Mucosa of descending colon (tissue), 3 donors: ENCODE data around the gene LDLRAD4. TPM values are rescaled to one million over a fixed set of nuclear protein-coding genes. Genes with fewer than 3 reads are reported as not detected.

Experiments used
- ATAC-seq: fragments of 200-7000 bp; cut with Tn5 transposase; one replicate; pipeline ENCODE4 v1.9.1; 2020; ENCODE audit warnings: mild to moderate bottlenecking, moderate library complexity
- DNase-seq, 3 donors: peaks; one replicate each; pipeline ENCODE4 v3.0.0-alpha.2; 2020
- H3K36me3 ChIP-seq: fragments of 200-600 bp; one replicate; pipeline ENCODE4 v1.8.0; 2021; ENCODE audit warnings: low read depth, mild to moderate bottlenecking
- H3K4me1 ChIP-seq: fragments of 200-600 bp; one replicate; pipeline ENCODE4 v1.8.0; 2021; ENCODE audit warnings: low read depth, mild to moderate bottlenecking
- H3K4me3 ChIP-seq: fragments of 200-600 bp; one replicate; pipeline ENCODE4 v1.8.0; 2021; ENCODE audit warnings: mild to moderate bottlenecking
- H3K9me3 ChIP-seq: fragments of 200-600 bp; one replicate; pipeline ENCODE4 v1.8.0; 2021; ENCODE audit warnings: mild to moderate bottlenecking
- CTCF ChIP-seq: fragments of 200-600 bp; IDR thresholded peaks from one replicate; pipeline ENCODE4 v1.8.0; 2022; ENCODE audit warnings: antibody characterized with exemption, mild to moderate bottlenecking
- intact Hi-C, 2 donors: fragments of 100-400 bp; cut with DNase I in 1 of 2; cut with micrococcal nuclease in 1 of 2; formaldehyde crosslinking; loops; one replicate each; pipeline versions ENCODE4 v1.11.0 to v1.11.1; 2022; cut with DNase I, micrococcal nuclease
- total RNA-seq, 3 donors: library from RNA; stranded (reverse); fragmentation: NEBNext Ultra II Directional in 2 of 3; extraction: Animal tissue kit (Norgen Biotek cat#: 25700) in 2 of 3; gene quantifications; one replicate each; pipeline versions ENCODE4 v1.2.1 to v1.2.4, GENCODE V29; 2021 to 2023
- donor health status: DM: no; HTN: no; CAD: no; lungs with moderate emphysema.
- donor health status: DM: no; HTN: no; CAD: no.
- donor health status: DM: no; HTN: yes; CAD: no.

Gene LDLRAD4
- total RNA-seq, 3 donors from 2014 or later = 36.8 to 41.0 (median 37.4) TPM

- no peak for TF ChIP-seq CTCF
- Histone ChIP-seq H3K36me3 (no peaks in the 10 kb centered on the region), H3K9me3 (no peaks in the 10 kb centered on the region), H3K4me1 (no peaks in the 10 kb centered on the region), H3K4me3 (no peak overlapping the region)
- ATAC-seq = no peak
- intact Hi-C loops = no loop called here
- DNase-seq = no peak
Measured at GRCh38 chr18:13483316-13484270, 265.0 kb downstream of the LDLRAD4 start.

GRCh38 chr18:13485182-13485581 is 266.6 kb downstream of the LDLRAD4 start:
- no peaks in the 10 kb centered on the region for H3K4me1 ChIP-seq
- H3K9me3 ChIP-seq = no peaks in the 10 kb centered on the region
- no peak overlapping the region for H3K4me3 ChIP-seq
- no peak for TF ChIP-seq CTCF
- H3K36me3 ChIP-seq = no peaks in the 10 kb centered on the region
- DNase-seq (no peak), ATAC-seq (no peak)
- intact Hi-C loops = no loop called here

DNA sequence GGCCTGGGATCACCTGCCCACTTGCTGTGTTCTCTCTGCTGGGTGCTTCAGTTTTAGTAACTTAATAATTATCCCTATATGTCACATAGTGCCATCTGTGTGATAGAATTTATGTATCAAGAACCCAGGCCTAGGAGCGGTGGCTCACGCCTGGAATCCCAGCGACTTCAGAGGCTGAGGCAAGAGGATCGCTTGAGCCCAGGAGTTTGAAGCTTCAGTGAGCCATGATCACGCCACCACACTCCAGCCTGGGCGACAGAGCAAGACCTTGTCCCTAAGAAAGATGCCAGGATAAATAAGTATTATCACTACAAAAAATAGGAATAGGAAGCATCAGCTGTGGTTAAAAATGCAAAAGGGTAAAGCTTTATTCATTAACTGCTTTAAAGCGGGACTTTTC is 267.0 kb downstream of the LDLRAD4 start:
- no peak for ATAC-seq
- intact Hi-C loops = no loop called here

GRCh38 chr18:13486284-13486683 is 267.7 kb downstream of the LDLRAD4 start:
- Histone ChIP-seq H3K36me3 (no peaks in the 10 kb centered on the region), H3K4me3 (no peak overlapping the region), H3K9me3 (no peaks in the 10 kb centered on the region), H3K4me1 (no peaks in the 10 kb centered on the region)
- intact Hi-C loops = no loop called here
- ATAC-seq (no peak), DNase-seq (no peak)
- TF ChIP-seq CTCF = no peak

More for the DNA sequence above, 267.0 kb downstream of the LDLRAD4 start:
- H3K36me3 ChIP-seq = no peaks in the 10 kb centered on the region
- TF ChIP-seq CTCF = no peak
- no peak overlapping the region for H3K4me3 ChIP-seq
- no peak for DNase-seq
- no peaks in the 10 kb centered on the region for H3K4me1 ChIP-seq
- no peaks in the 10 kb centered on the region for H3K9me3 ChIP-seq

GRCh38 chr18:13486686-13487085 is 268.1 kb downstream of the LDLRAD4 start:
- no peak for TF ChIP-seq CTCF
- no peak for ATAC-seq
- no peak for DNase-seq
- no peaks in the 10 kb centered on the region for H3K36me3 ChIP-seq
- intact Hi-C loops = no loop called here
- no peaks in the 10 kb centered on the region for H3K9me3 ChIP-seq
- no peaks in the 10 kb centered on the region for H3K4me1 ChIP-seq
- H3K4me3 ChIP-seq = no peak overlapping the region
